ENCODE measurements around the gene MATR3. TPM values are rescaled to one million over a fixed set of nuclear protein-coding genes. Genes with fewer than 3 reads are reported as not detected.

MATR3 gene
- total RNA-seq, 4 donors from 2014 or later, result 343 to 366 (median 354) TPM

- intact Hi-C loops (cut with DNase I), result no loop called here
- Histone ChIP-seq H3K4me3 (replicated peaks in 1 of 3) (peak overlapping the region in 2 of 3 donors; percentile 65 to 94), H3K9me3 (no peaks in the 10 kb centered on the region), H3K27ac (peak overlapping the region; percentile 99 to 100 (median 100)), H3K4me1 (peaks cover 50% of the 10 kb centered on the region in 2 donors), H3K27me3 (no peaks in the 10 kb centered on the region), H3K36me3 (no peaks in the 10 kb centered on the region)
- no peak for TF ChIP-seq POLR2A (IDR thresholded peaks at IDR 0.05)
- TF ChIP-seq CTCF (IDR thresholded peaks at IDR 0.05), result no peak
- WGBS, 2 donors, result 39 to 41% methylated on average over 16 of the region's 16 CpGs
- no peak for DNase-seq
These were observed 2.0 kb downstream of the MATR3 start for GRCh38 chr5:139295346-139296057.

- H3K27ac ChIP-seq, result peak overlapping the region; percentile 99 to 100 (median 100)
- H3K27me3 ChIP-seq, result no peaks in the 10 kb centered on the region
- no peak for TF ChIP-seq POLR2A (IDR thresholded peaks at IDR 0.05)
- TF ChIP-seq CTCF (IDR thresholded peaks at IDR 0.05), result no peak
- H3K9me3 ChIP-seq, result no peaks in the 10 kb centered on the region
- intact Hi-C loops (cut with DNase I), result no loop called here
- WGBS, 2 donors, result 50 to 51% methylated on average over 6 of the region's 6 CpGs
- H3K4me1 ChIP-seq, result peaks cover 57% of the 10 kb centered on the region in 2 donors
- DNase-seq, result no peak
- no peak overlapping the region for H3K4me3 ChIP-seq (replicated peaks in 1 of 3)
- H3K36me3 ChIP-seq, result no peaks in the 10 kb centered on the region
These were observed 2.7 kb downstream of the MATR3 start for GRCh38 chr5:139296198-139296597.

- no peaks in the 10 kb centered on the region for H3K27me3 ChIP-seq
- TF ChIP-seq POLR2A (IDR thresholded peaks at IDR 0.05) (no peak), CTCF (IDR thresholded peaks at IDR 0.05) (no peak)
- H3K9me3 ChIP-seq, result no peaks in the 10 kb centered on the region
- WGBS, 2 donors, result 40 to 43% methylated on average over 12 of the region's 12 CpGs
- intact Hi-C loops (cut with DNase I), result no loop called here
- peak; percentile 64 to 69 for DNase-seq
- H3K36me3 ChIP-seq, result no peaks in the 10 kb centered on the region
- peak overlapping the region; percentile 99 to 100 (median 100) for H3K27ac ChIP-seq
- H3K4me1 ChIP-seq, result peaks cover 62% of the 10 kb centered on the region in 2 donors
- no peak overlapping the region for H3K4me3 ChIP-seq (replicated peaks in 1 of 3)
These were observed 3.4 kb downstream of the MATR3 start for GRCh38 chr5:139296862-139297326.

GRCh38 chr5:139297439-139298133 lies 4.0 kb downstream of the MATR3 start:
- H3K36me3 ChIP-seq, result no peaks in the 10 kb centered on the region
- no peaks in the 10 kb centered on the region for H3K9me3 ChIP-seq
- 79 to 80% methylated on average over 2 of the region's 2 CpGs for WGBS, 2 donors
- H3K4me1 ChIP-seq, result peaks cover 63 to 67% of the 10 kb centered on the region in 2 donors
- intact Hi-C loops (cut with DNase I), result no loop called here
- no peaks in the 10 kb centered on the region for H3K27me3 ChIP-seq
- H3K27ac ChIP-seq, result no peak overlapping the region
- no peak for DNase-seq
- TF ChIP-seq CTCF (IDR thresholded peaks at IDR 0.05) (no peak), POLR2A (IDR thresholded peaks at IDR 0.05) (no peak)
- no peak overlapping the region for H3K4me3 ChIP-seq (replicated peaks in 1 of 3)

- TF ChIP-seq POLR2A (IDR thresholded peaks at IDR 0.05) (no peak), CTCF (IDR thresholded peaks at IDR 0.05) (no peak)
- 55 to 63% methylated on average over 11 of the region's 11 CpGs for WGBS, 2 donors
These were observed 4.7 kb downstream of the MATR3 start for GRCh38 chr5:139298242-139298641.

More at GRCh38 chr5:139298242-139298641, 4.7 kb downstream of the MATR3 start:
- peaks cover 60 to 68% of the 10 kb centered on the region in 2 donors for H3K4me1 ChIP-seq
- no peaks in the 10 kb centered on the region for H3K36me3 ChIP-seq
- no peak overlapping the region for H3K4me3 ChIP-seq (replicated peaks in 1 of 3)
- H3K27me3 ChIP-seq, result no peaks in the 10 kb centered on the region
- H3K9me3 ChIP-seq, result no peaks in the 10 kb centered on the region
- intact Hi-C loops (cut with DNase I), result no loop called here
- H3K27ac ChIP-seq, result no peak overlapping the region
- DNase-seq, result no peak

Data from thyroid gland (tissue), 4 donors.